GM21825 (cell line): Measurements from ENCODE around the gene PDXK.

ENCODE experiments used
- ATAC-seq: cut with Tn5 transposase; IDR thresholded peaks from one replicate; pipeline ENCODE4 v1.9.1; 2021; ENCODE audit warnings: mild to moderate bottlenecking, moderate library complexity; ENCODE audit not compliant: unreplicated experiment

PDXK gene

DNA sequence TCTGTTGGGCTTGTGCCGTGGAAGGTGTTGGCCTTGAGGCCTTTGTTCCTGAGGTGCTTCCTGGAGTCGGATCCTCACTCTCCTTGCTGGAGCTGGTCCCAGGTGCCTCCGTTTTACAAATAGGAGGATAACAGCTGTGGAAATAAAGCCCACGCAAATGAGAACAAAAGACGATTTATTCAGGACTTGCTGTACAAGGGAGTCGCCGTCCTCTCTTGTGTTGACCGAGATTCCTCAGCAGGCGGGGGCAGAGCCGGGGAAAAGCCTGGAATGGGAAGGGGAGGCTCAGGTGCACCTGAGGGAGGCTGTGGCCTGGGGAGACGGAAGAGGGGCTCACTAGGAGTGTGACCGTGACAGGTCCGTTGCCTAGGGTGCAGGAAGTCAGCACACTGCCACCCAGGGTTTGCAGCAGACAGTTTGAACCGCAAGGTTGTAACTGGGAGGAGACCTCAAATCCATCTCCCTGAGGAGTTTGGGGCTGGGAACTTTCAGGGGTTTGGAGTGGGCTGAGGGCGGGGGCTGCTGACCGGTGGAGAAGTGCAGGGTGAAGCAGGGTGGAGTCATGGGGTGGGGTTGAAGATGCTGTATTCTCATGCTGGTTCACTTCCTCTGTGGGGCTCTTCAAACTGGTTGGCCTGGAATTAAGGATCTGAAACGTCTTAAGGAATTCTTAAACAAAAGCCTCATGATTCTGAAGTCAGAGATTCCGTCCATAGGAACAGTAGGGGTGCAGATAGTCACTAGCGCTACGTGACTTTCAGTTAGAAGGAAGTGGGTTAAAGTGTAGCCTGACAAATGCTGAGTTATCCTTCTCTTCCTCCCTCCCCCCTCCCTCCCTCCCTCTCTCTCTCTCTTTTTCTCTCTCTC is 59.8 kb downstream of the PDXK start:
- ATAC-seq: no peak

DNA sequence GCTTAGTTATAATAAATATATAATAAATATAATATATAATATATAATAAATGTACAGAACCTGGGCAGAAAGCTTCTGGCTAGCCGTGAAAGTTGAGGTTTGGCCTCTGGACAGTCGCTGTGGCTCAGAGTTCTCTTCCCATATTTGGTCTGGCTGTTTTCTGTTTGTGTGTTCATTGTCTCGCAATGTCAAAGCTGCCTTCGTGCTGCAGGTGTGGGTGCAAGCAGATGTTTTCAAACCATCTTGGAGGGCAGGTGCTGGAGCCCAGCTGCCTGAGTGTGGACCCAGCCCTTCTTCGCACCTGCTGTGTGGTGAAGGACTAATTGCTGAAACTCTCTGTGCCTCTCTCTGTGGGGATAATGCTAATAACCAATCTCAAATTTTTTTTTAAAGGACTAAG is 60.7 kb downstream of the PDXK start:
- no peak for ATAC-seq

DNA sequence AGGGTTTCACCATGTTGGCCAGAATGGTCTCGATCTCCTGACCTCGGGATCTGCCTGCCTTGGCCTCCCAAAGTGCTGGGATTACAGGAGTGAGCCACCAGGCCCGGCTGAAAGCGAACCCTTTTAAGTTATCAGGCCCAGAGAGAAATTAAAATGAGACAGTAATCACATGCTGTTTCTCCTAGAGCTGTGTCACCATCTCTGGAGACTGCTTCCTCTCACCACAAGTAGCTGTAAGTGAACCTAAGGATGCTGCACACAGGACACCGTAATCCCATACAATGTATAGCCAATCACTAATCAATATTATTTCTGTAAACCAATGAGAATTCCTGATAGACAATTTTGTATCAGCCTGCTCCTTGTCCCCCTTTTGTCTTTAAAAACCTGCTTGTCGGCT is 62.9 kb downstream of the PDXK start:
- ATAC-seq: no peak

DNA sequence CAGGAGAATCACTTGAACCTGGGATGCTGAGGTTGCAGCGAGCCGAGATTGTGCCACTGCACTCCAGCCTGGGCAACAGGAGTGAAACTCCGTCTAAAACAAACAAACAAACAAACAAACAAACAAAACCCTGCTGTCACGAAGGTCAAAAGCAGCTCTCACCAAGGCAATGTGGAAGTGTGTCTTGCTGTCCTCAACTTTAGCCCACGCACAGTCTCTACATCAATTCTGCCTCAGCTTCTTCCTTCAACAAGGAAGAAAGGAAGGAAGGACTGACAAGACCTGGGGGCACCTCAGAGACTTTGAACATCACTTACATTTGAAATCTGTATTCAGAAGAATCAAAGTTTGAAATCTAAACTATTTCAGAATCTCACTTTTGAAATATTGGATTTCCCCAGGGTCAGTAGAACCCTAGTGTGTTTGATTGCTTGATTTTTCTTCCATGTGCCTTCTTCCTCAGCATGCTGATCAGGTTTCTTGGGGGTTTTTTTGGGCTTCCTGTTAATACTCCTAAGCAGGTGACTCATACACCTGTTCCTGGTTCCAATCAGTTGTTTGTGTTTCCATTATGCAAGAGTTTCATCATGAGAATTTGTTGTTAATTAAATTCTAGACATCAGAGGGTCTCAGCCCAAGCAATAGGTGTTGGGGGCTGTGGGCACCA is 63.6 kb downstream of the PDXK start:
- no peak for ATAC-seq

DNA sequence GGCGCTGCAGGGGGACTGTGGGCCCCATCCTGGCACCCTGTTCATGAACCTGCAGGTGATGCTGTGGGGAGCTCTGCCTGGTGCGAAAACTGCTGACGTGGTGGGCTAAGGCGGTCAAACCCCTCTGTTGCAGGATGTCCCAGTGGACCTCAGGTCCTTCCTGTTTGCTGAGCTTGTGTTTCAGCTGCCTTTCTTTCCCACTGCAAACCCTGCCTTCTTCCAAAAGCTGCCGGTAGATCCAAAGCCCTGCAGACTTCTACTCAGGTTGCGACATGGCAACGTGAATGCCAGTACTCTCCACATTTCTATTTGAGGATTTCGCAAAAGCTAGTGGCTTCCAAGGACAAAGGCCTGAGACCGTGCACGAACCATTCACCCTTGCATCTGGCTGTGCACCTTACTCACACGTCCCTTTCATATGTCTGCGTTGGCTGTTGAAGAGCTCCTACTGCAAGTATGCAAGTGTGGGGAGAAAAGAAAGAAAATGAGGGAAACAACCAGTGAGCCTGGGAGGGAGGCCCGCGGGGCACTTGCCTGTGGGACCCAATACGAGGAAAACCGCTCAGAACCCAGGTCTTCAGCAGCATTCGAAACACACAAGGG is 64.3 kb downstream of the PDXK start:
- no peak for ATAC-seq

DNA sequence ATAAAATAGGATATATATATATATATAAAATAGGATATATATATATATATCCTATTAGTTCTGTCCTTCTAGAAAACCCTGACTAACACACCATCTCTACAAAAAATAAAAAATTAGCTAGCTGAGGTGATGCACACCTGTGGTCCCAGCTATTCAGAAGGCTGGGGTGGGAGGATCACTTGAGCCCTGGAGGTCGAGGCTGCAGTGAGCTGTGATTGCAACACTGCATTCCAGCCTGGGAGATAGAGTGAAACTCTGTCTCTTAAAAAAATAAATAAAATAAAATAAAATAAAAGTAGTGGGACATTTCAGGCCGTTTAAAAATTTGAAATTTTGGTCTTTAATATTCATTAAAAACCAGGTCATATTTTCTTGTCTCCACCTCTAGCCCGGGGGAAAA is 66.2 kb downstream of the PDXK start:
- no peak for ATAC-seq

DNA sequence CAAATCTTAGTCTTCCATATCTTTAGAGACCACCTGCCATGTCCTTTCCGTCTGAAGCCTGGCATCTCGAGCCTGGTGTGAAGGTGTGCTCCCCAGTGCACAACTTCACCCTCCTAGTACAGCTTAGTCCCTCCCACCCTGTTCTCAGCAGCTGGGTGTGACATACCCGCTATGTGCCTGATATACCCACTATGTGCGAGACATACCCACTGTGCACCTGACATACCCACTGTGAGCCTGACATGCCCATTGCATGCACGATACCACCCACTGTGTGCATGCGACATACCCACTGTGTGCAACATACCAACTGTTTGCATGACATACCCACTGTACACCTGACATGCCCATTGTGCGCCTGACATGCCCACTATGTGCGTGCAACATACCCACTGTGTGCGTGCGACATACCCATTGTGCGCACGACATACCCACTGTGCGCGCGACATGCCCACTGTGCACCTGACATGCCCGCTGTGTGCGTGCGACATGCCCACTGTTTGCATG is 67.4 kb downstream of the PDXK start:
- ATAC-seq: no peak

DNA sequence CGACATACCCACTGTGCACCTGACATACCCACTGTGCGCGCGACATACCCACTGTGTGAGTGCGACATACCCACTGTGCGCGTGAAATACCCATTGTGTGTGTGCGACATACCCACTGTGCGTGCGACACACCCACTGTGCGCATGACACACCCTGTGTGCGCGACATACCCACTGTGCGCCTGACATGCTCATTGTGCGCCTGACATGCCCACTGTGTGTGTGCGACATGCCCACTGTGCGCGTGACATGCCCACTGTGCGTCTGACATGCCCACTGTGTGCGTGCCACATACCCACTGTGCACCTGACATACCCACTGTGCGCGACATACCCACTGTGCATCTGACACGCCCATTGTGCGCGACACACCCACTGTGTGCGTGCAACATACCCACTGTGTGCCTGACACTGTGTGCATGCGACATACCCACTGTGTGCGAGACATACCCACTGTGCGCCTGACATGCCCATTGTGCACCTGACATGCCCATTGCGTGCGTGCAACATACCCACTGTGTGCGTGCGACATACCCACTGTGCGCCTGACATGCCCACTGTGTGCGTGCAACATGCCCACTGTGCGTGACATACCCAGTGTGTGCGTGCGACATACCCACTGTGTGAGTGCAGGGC is 68.0 kb downstream of the PDXK start:
- no peak for ATAC-seq

DNA sequence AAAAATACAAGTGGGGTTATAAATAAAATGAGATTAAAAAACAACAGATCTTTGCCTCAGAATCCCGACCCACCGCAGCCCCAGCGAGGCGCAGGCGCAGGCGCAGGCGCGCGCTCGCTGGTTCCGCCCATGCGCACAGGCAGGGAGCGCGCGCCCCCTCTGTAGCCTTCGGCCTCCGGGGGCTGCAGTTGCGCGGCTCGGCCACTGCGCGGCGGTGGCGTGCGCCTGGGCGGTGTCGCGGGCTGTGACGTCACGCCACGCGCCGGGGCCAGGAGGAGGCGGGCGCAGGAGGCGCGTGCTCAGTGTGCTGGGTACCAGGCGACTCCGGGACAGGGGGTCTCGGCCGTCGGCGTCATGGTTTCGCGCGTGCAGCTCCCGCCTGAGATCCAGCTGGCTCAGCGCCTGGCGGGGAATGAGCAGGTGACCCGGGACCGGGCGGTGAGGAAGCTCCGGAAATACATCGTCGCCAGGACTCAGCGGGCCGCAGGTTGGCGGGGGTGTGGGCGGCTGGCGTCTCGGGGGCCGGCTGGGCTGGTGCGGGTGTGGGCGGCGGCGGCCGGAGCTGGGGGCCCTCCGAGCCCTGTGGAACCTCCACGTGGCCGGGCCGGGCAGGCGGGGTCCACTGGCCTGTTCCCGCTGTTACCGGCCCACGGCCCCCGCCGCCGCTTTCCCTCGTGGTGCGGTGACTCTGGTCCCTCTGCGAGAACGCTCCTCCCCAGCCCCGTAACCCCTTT is 70.5 kb downstream of the PDXK start, which contains the start of gene RRP1:
Gene RRP1, plus strand, starts transcription at position 302 of the 734 bp plus-strand sequence. Its CDS starts 53 bp downstream, at position 355.
- ATAC-seq: peak; percentile 84

DNA sequence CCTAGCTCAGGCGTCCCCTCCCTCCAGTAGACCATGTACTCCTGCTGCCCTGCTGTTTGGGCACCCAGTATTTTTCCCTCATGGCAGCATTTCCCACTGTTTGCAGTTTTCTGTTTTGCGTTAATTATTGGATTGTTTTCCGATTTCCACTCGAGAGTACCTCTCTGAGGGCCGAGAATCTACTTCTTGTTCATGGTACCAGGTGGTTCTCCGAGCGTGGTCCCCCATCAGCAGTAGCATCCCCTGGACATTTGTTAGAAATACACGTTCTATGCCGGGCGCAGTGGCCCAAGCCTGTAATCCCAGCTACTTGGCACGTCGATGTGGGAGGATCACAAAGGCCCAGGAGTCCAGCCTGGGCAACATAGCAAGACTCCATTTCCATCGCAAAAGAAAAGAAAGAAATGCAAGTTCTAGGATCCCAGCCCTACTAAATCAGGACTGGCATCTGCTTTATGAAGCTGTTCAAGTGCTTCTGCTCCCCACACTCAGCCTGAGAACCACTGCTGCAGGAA is 71.1 kb downstream of the PDXK start:
- ATAC-seq: no peak

DNA sequence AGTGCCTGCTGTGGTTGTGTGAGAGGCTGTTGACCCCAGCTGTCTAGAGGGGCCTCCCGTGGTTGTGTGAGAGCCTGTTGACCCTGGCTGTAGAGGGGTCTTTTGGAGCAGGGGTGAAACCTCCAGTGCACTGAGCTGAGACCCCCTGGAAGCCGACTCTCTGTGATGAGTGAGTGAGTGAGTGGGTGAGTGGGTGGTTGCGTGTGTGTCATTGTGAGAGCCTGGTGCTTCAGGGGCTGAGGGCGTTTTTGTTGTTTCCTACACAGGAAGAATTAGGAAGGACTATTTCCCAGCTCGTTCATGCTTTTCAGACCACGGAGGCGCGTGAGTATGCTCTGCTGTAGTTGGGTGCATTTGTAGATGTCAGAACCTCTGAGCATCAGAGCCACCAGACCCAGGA is 73.5 kb downstream of the PDXK start:
- ATAC-seq: no peak

DNA sequence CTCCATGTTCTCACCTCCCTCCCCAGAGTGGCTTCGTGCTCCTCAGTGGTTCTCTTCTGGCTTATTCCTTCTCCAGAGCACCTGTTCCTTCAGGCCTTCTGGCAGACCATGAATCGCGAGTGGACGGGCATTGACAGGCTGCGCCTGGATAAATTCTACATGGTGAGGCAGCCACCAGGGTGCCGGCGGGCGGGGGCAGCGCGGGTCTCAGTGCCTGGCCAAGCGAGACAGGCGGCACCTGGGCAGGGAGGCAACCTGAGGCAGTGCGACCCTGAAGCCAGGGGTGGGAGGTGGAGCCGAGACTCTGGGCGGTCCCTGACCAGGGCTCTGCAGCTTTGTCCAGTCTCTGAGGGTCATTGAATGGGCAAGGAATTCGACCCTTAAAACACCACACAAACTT is 74.3 kb downstream of the PDXK start:
- no peak for ATAC-seq

DNA sequence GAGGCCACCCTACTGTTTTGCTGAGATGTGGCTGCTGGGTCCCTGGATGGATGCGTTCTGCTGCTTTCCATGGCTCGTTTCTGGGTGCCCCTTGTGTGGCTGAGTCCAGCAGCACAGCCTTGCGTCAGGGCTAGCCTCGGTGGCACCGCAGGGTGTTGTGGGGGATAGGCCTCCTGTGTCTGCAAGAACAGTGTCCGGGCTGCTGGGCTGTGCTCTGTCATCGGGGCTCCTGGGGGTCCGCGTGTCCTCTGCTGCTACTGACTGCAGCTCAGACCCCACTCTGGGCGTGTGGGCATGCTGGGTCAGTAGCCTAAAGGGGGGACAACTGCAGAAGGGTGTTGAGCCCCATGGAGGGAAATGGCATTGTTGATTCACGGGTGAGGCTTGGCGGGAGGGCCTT is 75.4 kb downstream of the PDXK start:
- no peak for ATAC-seq

DNA sequence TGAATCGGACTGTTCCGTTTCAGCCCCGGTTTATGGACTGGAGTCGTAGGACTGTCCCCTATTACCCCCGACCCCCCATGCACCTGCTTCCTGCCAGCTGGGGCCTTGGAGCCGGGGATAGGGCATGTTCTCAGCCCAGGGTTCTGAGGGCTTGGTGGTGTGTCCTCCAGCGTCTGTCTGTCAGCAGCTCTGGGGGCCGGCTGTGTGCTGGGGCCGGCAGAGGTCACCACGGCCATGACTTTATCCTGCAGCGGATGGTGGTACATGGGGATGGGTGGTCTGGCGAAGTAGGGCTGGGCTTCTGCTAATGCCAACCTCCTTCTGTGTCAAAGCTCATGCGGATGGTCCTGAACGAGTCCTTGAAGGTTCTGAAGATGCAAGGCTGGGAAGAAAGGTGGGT is 75.9 kb downstream of the PDXK start:
- ATAC-seq: no peak

DNA sequence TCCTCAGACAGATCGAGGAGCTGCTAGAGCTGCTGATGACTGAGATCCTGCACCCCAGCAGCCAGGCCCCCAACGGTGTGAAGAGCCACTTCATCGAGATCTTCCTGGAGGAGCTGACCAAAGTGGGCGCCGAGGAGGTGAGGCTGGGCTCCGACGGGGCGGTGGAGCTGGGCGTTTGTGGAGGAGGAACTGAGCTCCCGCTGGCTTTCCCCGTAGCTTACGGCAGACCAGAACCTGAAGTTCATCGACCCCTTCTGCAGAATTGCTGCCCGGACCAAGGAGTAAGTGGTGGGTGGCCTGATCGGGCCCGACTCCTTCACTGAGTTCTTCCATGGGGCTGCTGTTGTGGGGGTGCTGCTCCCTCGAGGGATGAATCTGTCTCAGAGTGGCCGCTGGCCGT is 78.5 kb downstream of the PDXK start:
- ATAC-seq: no peak

DNA sequence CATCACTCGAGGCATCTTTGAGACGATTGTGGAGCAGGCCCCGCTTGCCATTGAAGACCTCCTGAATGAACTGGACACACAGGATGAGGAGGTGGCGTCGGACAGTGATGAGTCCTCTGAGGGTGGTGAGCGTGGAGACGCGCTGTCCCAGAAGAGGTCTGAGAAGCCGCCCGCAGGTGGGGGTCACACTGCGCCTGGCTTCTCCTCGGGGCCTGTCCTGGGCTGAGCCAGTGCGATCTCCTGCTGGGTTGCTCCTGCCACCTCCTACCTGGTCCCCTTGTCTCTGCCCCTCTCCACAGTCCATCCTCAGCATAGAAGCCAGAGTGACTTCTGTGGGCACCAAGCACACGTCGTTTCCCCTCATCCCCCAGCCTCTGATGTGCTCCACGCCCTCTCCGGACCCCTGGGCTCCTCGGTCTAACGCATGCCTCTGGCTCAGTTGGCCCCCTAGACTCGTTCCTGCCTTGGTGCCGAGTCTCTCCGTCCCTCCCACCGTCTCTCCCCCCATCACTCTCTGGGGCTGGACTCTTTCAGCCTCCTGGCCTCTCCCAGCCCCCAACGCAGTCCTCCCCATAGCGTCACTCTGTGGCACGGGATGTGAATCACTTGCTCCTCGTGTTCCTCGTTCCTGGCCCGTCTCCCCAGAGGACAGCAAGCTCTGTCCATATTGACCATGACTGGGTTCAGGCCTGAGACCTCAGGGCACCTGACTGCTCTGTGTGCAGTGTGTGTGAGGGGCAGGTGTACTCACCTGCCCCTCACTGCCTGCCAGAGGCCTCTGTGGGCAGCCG is 79.2 kb downstream of the PDXK start:
- ATAC-seq: no peak

DNA sequence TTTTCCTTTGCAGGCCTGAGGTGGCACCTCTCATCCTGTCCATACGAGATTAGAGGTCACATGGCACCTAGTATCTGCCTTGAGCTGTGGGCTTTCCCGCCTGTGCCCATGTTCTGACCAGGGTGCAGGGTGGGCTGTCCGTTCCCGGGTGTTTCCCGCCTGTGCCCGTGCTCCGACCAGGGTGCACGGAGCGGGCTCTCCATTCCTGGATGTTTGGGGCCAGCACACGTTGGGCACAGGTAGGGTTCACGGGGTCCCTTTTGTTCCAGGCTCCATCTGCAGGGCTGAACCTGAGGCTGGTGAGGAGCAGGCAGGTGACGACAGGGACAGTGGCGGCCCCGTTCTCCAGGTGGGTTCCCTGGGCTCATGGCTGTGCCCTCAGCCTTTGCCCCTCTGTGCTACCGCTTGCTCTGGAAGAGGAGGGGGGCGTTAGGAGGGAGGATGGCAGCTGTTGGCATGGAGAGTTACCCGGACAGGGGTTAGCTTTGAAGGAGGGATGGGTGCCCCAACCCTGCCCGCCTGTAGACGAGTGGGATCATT is 80.4 kb downstream of the PDXK start:
- no peak for ATAC-seq

DNA sequence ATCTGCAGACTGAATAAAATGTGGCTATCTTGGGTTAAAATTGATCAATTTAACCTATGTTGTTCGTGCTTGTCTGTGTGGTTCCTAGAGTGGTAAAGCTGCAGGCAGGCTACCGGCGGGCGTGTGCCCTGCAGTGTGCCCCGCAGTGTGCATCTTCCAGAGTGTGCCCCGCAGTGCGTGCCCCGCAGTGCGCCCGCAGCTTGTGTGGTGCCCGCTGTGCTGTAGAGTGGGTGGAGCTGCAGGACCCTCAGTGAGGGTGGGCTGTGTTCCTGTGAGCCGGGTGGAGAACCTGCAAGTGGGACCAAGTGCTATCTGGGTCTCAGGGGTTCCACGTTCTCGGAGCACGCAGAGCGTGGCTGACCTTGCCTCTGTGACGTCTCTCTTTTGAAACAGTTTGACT is 81.2 kb downstream of the PDXK start:
- no peak for ATAC-seq

DNA sequence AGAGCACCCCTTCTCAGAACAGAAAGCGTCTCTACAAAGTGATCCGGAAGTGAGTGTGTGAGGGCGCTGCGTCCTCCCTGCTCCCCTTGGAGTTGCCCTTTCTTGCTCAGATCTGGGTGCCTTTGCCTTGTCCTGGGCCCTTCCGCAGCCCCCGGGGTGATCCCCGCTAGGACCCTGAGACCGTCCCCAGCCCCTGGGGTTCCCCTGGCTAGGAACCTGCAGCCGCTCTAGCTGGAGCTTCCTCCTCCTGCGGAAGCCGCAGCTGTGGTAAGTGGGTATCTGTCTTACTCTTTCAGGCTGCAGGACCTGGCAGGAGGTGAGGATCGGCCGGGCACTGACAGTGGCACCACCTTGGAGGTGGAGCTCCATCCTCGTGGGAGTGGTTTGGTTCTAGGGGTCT is 81.6 kb downstream of the PDXK start:
- no peak for ATAC-seq
